Measurements from ENCODE around the gene PATE1. TPM values are rescaled to one million over a fixed set of nuclear protein-coding genes. Genes with fewer than 3 reads are reported as not detected.

Gene PATE1
- total RNA-seq: not detected in 2 replicates

GRCh38 chr11:125745979-125746378 lies at the start of gene PATE1:
Gene PATE1 (plus strand): TSS chr11:125746279. CDS start chr11:125746305, 26 bp downstream.

GRCh38 chr11:125778728-125779127 lies 32.6 kb downstream of the PATE1 start, which contains the start of gene PATE2:
Gene PATE2 (minus strand): TSS chr11:125778828. CDS start chr11:125778773, 55 bp downstream.

GRCh38 chr11:125787827-125788226 lies 41.7 kb downstream of the PATE1 start, which contains the start of gene PATE3:
Gene PATE3 (plus strand): TSS chr11:125788127. CDS start chr11:125788152, 25 bp downstream.

Other genes starting within 250 kb of the PATE1 start
- 89.2 and 106 TPM in 2 replicates for gene EI24, start 176.8 kb upstream of the PATE1 start, total RNA-seq
- gene STT3A, start 153.4 kb upstream of the PATE1 start, total RNA-seq: 274 and 300 TPM in 2 replicates
- gene CHEK1, start 121.1 kb upstream of the PATE1 start, total RNA-seq: 28.0 and 61.2 TPM in 2 replicates
- gene ACRV1, start 65.4 kb upstream of the PATE1 start, total RNA-seq: not detected in 2 replicates
- gene PATE2, start 32.5 kb downstream of the PATE1 start, total RNA-seq: 0.12 and 0.22 TPM in 2 replicates
- not detected in 2 replicates for gene PATE3, start 41.8 kb downstream of the PATE1 start, total RNA-seq
- not detected in 2 replicates for gene PATE4, start 87.0 kb downstream of the PATE1 start, total RNA-seq
- 6.1 and 16.6 TPM in 2 replicates for gene HYLS1, start 141.4 kb downstream of the PATE1 start, total RNA-seq
- 13.9 and 14.9 TPM in 2 replicates for gene PUS3, start 156.9 kb downstream of the PATE1 start, total RNA-seq
- under 0.01 and 0.11 TPM in 2 replicates for gene DDX25, start 158.2 kb downstream of the PATE1 start, total RNA-seq
- 0.22 TPM in 1 of 2 replicates, not detected in the other for gene VSIG10L2, start 199.8 kb downstream of the PATE1 start, total RNA-seq